Right lobe of liver (tissue), 4 donors: ENCODE data around the gene DNMT3A.

Source experiments
- POLR2A ChIP-seq: fragments of 450-650 bp; IDR thresholded peaks from one replicate; pipeline ENCODE4 v1.6.1; 2017; ENCODE audit warnings: antibody characterized with exemption, mild to moderate bottlenecking
- TF ChIP-seq, protein P1 (sequence below), 4 donors: fragments of 200-600 bp in 3 of 4; fragments of 450-650 bp in 1 of 4; IDR thresholded peaks; one replicate each; pipeline versions ENCODE4 v1.5.1 to v1.8.0; 2016 to 2022; ENCODE audit warnings: antibody characterized with exemption in 4 of 4, mild to moderate bottlenecking in 2 of 4
- donor health status: DM: no; HTN: no; CAD: no.
- donor health status: DM: no; HTN: no; CAD: no.
- donor health status: DM: no; HTN: yes; CAD: no.

DNA sequence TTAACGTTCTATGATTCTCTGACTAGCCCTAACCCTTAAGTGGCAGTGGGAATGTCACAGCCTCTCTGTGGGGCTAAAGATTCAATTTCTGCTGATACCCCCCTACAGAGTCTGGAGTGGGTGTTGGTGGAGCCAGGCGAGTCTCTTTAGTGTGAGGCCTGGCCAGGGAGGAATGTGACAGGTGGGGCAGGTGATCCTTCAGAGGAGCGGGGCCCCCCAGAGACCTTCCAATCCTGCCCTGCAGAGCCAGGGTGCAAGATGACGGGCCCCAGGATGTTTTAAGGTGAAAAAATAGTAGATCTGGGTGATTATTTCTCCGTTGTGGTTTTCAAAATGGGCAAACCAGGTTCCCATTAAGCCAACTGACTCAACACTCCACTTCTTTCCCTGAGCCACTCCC lies 28.2 kb upstream of the DNMT3A start:
- TF ChIP-seq, protein P1, sequence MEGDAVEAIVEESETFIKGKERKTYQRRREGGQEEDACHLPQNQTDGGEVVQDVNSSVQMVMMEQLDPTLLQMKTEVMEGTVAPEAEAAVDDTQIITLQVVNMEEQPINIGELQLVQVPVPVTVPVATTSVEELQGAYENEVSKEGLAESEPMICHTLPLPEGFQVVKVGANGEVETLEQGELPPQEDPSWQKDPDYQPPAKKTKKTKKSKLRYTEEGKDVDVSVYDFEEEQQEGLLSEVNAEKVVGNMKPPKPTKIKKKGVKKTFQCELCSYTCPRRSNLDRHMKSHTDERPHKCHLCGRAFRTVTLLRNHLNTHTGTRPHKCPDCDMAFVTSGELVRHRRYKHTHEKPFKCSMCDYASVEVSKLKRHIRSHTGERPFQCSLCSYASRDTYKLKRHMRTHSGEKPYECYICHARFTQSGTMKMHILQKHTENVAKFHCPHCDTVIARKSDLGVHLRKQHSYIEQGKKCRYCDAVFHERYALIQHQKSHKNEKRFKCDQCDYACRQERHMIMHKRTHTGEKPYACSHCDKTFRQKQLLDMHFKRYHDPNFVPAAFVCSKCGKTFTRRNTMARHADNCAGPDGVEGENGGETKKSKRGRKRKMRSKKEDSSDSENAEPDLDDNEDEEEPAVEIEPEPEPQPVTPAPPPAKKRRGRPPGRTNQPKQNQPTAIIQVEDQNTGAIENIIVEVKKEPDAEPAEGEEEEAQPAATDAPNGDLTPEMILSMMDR (IDR thresholded peaks at IDR 0.05) = no peak
- TF ChIP-seq POLR2A = no peak
